Measurements from ENCODE around the gene ELK1. TPM values are rescaled to one million over a fixed set of nuclear protein-coding genes. Genes with fewer than 3 reads are reported as not detected.

The ELK1 gene
- total RNA-seq, 2 experiments from 2014 or later, result 53.5 to 54.5 TPM

- ATAC-seq (ENCODE audit: low read depth), result no peak
Measured at GRCh38 chrX:47590984-47591383, 59.4 kb downstream of the ELK1 start.

GRCh38 chrX:47587906-47588735 lies 62.2 kb downstream of the ELK1 start:
- peaks cover 7% of the 10 kb centered on the region for H3K36me3 Mint-ChIP-seq
- no peak overlapping the region for H3K4me3 Mint-ChIP-seq
- DNase-seq (no peak), ATAC-seq (ENCODE audit: low read depth) (no peak)
- H3K27ac Mint-ChIP-seq, result no peak overlapping the region
- H3K27me3 Mint-ChIP-seq, result no peaks in the 10 kb centered on the region
- no peaks in the 10 kb centered on the region for H3K9me3 Mint-ChIP-seq
- H3K4me1 Mint-ChIP-seq, result peaks cover 7% of the 10 kb centered on the region
- POLR2A ChIA-PET, result no interaction called here

More at GRCh38 chrX:47590984-47591383, 59.4 kb downstream of the ELK1 start:
- H3K27me3 Mint-ChIP-seq, result no peaks in the 10 kb centered on the region
- POLR2A ChIA-PET, result no interaction called here
- H3K4me3 Mint-ChIP-seq, result no peak overlapping the region
- H3K4me1 Mint-ChIP-seq, result peaks cover 4% of the 10 kb centered on the region
- no peak overlapping the region for H3K27ac Mint-ChIP-seq
- H3K36me3 Mint-ChIP-seq, result peaks cover 2% of the 10 kb centered on the region
- H3K9me3 Mint-ChIP-seq, result peaks cover 1% of the 10 kb centered on the region
- no peak for DNase-seq

GRCh38 chrX:47587091-47587891 lies 63.1 kb downstream of the ELK1 start:
- ATAC-seq (ENCODE audit: low read depth) (no peak), DNase-seq (no peak)
- Mint-ChIP-seq H3K27me3 (no peaks in the 10 kb centered on the region), H3K4me3 (no peak overlapping the region), H3K36me3 (peaks cover 7% of the 10 kb centered on the region), H3K9me3 (no peaks in the 10 kb centered on the region), H3K27ac (no peak overlapping the region), H3K4me1 (peaks cover 7% of the 10 kb centered on the region)
- POLR2A ChIA-PET, result no interaction called here

- DNase-seq (no peak), ATAC-seq (ENCODE audit: low read depth) (no peak)
- POLR2A ChIA-PET, result no interaction called here
- Mint-ChIP-seq H3K4me3 (no peak overlapping the region), H3K27me3 (no peaks in the 10 kb centered on the region), H3K27ac (no peak overlapping the region), H3K36me3 (peaks cover 7% of the 10 kb centered on the region), H3K9me3 (no peaks in the 10 kb centered on the region), H3K4me1 (peaks cover 12% of the 10 kb centered on the region)
Measured at GRCh38 chrX:47586043-47586787, 64.1 kb downstream of the ELK1 start.

Small RNA genes within 50 kb of the gene (microRNA-seq; reads per million reads assigned to microRNA genes)
- not detected for gene MIR4769

Other genes with a start within 250 kb of the ELK1 start
- gene ZNF41, start 167.3 kb downstream of the ELK1 start, total RNA-seq, result 10 to 100 TPM; 11.2 to 13.5 TPM
- 10 to 100 TPM; 78.5 to 79.3 TPM for gene ARAF, start 89.4 kb downstream of the ELK1 start, total RNA-seq
- 10 to 100 TPM; 54.9 to 56.0 TPM for gene TIMP1, start 68.1 kb downstream of the ELK1 start, total RNA-seq
- under 1 TPM; 0.37 to 1.00 TPM for gene SYN1, start 30.7 kb downstream of the ELK1 start, total RNA-seq
- 10 to 100 TPM; 14.1 to 14.6 TPM for gene CFP, start 20.6 kb downstream of the ELK1 start, total RNA-seq
- gene UXT, start 8.6 kb upstream of the ELK1 start, total RNA-seq, result 100 to 1,000 TPM; 152 TPM
- 10 to 100 TPM in 1 of 2 experiments, 1 to 10 TPM in 1; 9.1 to 14.3 TPM for gene ZNF81, start 186.3 kb upstream of the ELK1 start, total RNA-seq